Cardiac septum (tissue), 1 donor: ENCODE results near the gene RFX7. TPM values are rescaled to one million over a fixed set of nuclear protein-coding genes. Genes with fewer than 3 reads are reported as not detected.
"Not testable (repeated sequence)": the region's sequence is repeated elsewhere in the genome, so short reads cannot be mapped to it uniquely, and the experiment has no call there.

Experiments used
- DNase-seq: peaks from one replicate; pipeline ENCODE4 v3.0.0-alpha.2; 2020; ENCODE audit warnings: low spot score
- intact Hi-C: fragments of 100-400 bp; cut with DNase I; formaldehyde crosslinking; loops from one replicate; pipeline ENCODE4 v1.14.0; 2022
- long read RNA-seq: library from polyadenylated mRNA; unstranded; transcript quantifications from one replicate; pipeline ENCODE4 v2.0.0, GENCODE V29; 2021
- total RNA-seq: library from RNA; stranded (reverse); fragmentation: NEBNext Ultra II Directional; extraction: Animal tissue kit (Norgen Biotek cat#: 25700); gene quantifications from one replicate; pipeline ENCODE4 v1.2.1, GENCODE V29; 2021
- donor health status: DM: no; HTN: no; CAD: no.

Gene RFX7
- total RNA-seq = 10.1 TPM
- long read RNA-seq, partial matches to known transcripts = 0 of 4 reads
- long read RNA-seq, other reads (novel, unspliced or antisense) = 4 of 4 reads

- intact Hi-C loops = loop anchor here (10.0 kb wide), 1 partner anchor 139 kb away; no protein-coding TSS in a partner anchor
- peak; percentile 79 for DNase-seq
Observed at GRCh38 chr15:56243163-56244037, at the start of gene RFX7. RFX7 (minus strand) TSS chr15:56243879; CDS start chr15:56243285, 594 bp downstream.

GRCh38 chr15:56292546-56293316, 49.1 kb upstream of the RFX7 start:
- intact Hi-C loops = no loop called here
- no peak for DNase-seq

- DNase-seq = no peak
- intact Hi-C loops = no loop called here
Observed at GRCh38 chr15:56291741-56292140, 48.1 kb upstream of the RFX7 start.

GRCh38 chr15:56286213-56286612, 42.5 kb upstream of the RFX7 start:
- DNase-seq = no peak
- intact Hi-C loops = no loop called here

- no peak for DNase-seq
Observed at GRCh38 chr15:56281145-56281544, 37.5 kb upstream of the RFX7 start.

GRCh38 chr15:56273724-56274123, 30.0 kb upstream of the RFX7 start:
- intact Hi-C loops = no loop called here
- no peak for DNase-seq

More at GRCh38 chr15:56281145-56281544, 37.5 kb upstream of the RFX7 start:
- intact Hi-C loops = no loop called here

GRCh38 chr15:56272454-56272853, 28.8 kb upstream of the RFX7 start:
- intact Hi-C loops = no loop called here
- no peak for DNase-seq

- intact Hi-C loops, DNase-seq: not testable (repeated sequence)
Observed at GRCh38 chr15:56266465-56266864, 22.8 kb upstream of the RFX7 start.

GRCh38 chr15:56261854-56262509, 18.3 kb upstream of the RFX7 start:
- intact Hi-C loops = no loop called here
- DNase-seq = no peak

- DNase-seq, intact Hi-C loops: not testable (repeated sequence)
Observed at GRCh38 chr15:56257306-56257705, 13.6 kb upstream of the RFX7 start.

- intact Hi-C loops = no loop called here
- DNase-seq = no peak
Observed at GRCh38 chr15:56254265-56254664, 10.6 kb upstream of the RFX7 start.

GRCh38 chr15:56252386-56252785, 8.7 kb upstream of the RFX7 start:
- no peak for DNase-seq
- intact Hi-C loops = no loop called here

GRCh38 chr15:56251315-56252095, 7.8 kb upstream of the RFX7 start:
- intact Hi-C loops = no loop called here

GRCh38 chr15:56250626-56251025, 6.9 kb upstream of the RFX7 start:
- DNase-seq = no peak
- intact Hi-C loops = no loop called here

More at GRCh38 chr15:56251315-56252095, 7.8 kb upstream of the RFX7 start:
- no peak for DNase-seq

- intact Hi-C loops = loop anchor here (5.0 to 10.0 kb wide), 4 partner anchors 42 to 257 kb away; partner anchors contain the start of genes NEDD4 and TEX9
- DNase-seq = no peak
Observed at GRCh38 chr15:56249092-56249491, 5.4 kb upstream of the RFX7 start.

GRCh38 chr15:56248311-56248992, 4.8 kb upstream of the RFX7 start:
- DNase-seq = no peak
- intact Hi-C loops = loop anchor here (5.0 to 10.0 kb wide), 4 partner anchors 41 to 256 kb away; partner anchors contain the start of genes NEDD4 and TEX9

- intact Hi-C loops = loop anchor here (2.0 to 10.0 kb wide), 5 partner anchors 40 to 255 kb away; partner anchors contain the start of genes NEDD4 and TEX9
- no peak for DNase-seq
Observed at GRCh38 chr15:56247266-56247665, 3.6 kb upstream of the RFX7 start.
